Forelimb muscle (tissue), 1 donor: Measurements from ENCODE around the gene APBB1. TPM values are rescaled to one million over a fixed set of nuclear protein-coding genes. Genes with fewer than 3 reads are reported as not detected.
"Not testable (repeated sequence)": the region's sequence is repeated elsewhere in the genome, so short reads cannot be mapped to it uniquely, and the experiment has no call there.

ENCODE experiments used
- DNase-seq: peaks from one replicate; pipeline ENCODE4 v3.0.0-alpha.2; 2013; ENCODE audit warnings: low read depth
- polyA plus RNA-seq: library from polyadenylated mRNA; unstranded; fragments of 120-200 nt; gene quantifications from one replicate; pipeline ENCODE4 v1.2.1, GENCODE V29; 2013; ENCODE audit not compliant: insufficient read length

Gene APBB1
- polyA plus RNA-seq, 1 donor: 29.1 TPM

DNA sequence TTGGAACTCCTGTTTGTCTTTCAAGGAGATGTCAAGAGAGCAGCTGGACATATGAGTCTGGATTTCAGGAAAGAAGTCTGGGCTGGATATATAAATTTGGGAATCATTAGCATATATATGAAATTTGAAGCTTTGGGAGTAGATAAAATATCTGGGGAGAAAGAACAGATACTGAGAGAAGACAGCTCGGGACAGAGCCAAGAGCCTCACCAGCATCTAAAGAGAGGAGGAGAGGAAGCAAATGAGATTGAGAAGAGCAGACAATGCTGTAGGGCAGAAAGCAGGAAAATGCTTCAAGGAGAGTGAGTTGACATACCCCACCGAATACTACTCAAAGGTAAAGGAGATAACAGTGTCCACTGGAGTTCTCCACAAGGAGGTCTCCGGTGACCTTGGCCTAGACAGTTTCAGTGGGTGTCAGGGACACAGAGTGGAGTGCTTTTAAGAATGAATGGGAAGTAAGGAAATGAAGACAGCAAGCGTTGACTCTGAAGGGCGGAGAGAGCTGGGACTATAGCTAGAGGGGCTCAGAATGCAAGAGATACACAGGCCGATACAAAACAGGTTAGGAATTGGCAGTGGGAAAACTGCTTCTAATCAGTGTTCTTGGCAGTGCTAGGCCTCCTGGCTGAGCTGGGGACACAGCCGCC is 862 bp downstream of the APBB1 start:
- DNase-seq: no peak

DNA sequence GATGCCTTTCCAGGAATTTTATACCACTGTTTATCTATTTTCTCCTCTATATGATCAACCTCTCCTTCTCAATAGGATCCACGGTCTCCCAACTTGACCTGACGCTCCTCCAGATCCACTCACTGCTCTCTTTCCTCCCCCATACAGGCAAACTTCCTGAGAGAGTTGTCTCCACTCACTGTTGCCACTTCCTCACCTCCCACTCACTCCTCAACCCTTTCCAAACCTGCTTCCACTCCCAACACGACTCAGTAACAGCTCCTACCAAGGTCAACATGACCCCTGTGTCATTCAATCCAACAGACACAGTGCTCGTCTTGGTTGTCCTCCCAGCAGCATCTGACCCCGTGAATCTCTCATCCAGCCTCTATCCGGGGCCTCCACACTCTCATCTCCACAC is 3.1 kb downstream of the APBB1 start:
- no peak for DNase-seq

DNA sequence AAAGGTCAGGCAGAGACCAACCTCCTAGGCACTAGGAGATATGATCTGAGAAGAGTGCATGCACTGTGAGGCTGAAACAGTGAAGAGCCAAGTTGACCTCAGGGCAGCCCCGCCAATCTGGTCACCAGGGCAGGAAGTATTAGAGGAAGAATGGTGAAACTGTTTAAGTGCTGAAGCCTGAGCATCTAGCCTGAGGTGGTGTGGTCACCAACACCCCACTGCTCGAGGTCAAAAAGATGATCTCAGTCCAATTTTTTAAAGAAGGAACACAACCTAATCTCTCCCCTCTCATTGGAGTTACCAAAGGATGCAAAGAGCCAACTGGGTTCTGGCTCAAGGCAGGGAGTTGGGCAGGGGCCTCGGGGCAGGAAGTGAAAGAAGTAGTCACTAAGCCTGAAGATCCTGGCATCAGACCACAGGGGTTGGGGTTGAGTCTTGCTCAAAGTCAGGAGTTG is 4.0 kb downstream of the APBB1 start:
- no peak for DNase-seq

DNA sequence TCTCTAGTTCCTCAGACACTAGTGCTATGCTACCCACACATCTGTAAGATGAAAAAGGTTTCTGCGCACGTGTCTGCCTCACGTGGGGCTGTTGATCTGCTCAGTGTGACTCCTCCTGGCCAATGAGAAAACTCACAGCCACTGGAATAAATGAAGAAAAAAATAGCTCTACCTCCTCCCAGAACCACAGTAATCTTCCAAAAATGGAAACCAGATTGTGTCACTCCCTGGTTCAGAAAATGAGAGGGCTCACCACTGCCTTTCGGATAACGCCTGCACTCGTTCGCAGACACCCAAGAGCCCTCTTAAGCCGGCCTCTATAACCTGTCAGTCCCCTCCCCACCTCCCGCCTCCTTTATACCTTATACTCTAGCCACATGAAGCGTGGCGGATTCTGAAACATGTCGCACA is 5.1 kb downstream of the APBB1 start:
- DNase-seq: no peak

DNA sequence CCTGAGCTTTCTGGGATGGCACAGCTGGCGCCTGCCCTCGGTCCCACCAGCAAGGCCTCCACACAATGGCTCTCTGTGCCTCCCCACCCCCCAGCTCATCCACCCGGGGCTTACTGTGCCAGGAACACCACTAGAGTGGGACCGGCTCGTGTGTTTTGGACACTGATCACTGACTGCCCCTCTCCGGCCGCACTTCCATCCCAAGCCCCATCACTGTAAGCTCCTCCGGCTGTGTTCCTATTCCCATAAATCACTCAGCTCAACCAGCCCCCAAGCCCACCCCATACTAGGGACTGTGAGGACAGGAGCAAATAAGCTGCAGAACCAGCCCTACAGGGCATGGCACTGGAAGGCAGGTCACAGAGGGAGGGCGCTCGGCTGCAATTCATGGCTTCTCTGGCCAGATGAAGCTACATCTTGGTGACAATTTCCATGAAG is 7.3 kb downstream of the APBB1 start:
- DNase-seq: no peak

DNA sequence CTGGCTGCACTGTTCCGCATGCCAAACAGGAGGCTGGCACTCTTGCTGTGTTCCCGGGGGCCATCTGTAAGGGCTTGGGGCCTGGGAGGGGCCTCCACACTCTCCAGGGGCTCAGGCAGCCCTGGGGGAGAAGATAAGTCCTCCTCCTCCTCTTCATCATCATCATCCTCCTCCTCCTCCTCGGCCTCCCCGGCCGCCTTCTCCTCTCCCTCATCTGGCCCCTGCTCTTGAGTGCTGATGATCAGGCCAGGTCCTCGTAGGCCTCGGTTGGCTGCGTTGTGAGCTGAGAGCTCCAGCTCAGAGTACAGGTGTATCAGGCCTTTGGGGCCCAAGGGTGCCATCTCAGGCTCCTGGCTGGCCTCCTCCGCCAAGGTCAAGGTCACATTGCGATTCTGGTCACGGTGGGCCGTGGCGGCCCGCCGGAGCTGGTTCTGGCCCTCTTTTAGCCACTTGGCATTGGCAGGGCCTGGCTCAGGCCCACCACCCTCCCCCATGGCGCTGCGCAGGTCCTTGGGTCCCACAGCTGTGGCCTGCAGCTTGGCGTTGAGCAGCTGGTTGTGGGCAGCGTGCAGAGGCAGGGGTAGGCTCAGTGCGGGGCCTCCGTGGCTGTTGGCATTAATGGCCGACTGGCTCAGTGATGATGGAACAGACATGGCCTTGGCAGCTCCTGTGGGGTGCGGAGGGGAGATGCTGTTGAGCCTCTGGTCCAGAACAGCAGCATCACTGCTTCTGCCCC is 8.0 kb downstream of the APBB1 start:
- DNase-seq: no peak

DNA sequence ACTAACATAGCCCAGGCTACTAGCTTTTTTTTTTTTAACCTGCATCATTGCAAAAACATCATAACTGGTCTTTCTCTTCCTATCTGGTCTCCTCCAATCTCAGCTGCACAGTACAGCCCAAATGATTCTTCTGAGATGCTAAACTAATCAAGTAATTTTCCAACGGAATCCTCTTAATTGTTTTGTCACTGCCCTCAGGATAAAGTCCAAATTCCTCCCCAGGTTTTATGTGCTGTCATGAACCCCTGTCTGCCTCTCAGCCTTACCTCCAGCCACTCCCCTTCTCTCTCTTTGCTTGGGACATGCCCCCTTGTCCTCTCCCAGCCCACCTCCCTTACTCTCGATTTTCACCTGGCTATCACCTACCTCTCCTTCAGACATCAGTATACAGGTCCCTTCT is 12.5 kb downstream of the APBB1 start:
- no peak for DNase-seq

DNA sequence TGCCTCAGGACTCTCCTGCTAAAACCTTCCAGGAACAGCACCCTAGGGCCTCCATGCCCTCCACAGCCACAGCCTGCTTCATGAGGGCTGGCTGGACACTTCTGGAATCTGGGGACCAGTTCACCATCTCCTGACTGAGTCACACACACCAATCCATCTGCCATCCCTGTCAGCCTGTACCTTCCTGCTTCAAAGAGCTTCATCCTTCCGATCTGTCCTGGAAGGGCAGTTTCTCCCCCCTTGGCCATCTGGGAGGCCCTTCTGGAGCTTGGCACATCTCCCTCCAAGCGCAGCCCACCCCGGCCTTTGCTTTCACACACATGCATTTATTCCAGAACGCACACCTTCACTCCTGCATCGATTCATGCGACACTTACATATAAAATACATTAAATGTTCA is 13.0 kb downstream of the APBB1 start:
- no peak for DNase-seq

DNA sequence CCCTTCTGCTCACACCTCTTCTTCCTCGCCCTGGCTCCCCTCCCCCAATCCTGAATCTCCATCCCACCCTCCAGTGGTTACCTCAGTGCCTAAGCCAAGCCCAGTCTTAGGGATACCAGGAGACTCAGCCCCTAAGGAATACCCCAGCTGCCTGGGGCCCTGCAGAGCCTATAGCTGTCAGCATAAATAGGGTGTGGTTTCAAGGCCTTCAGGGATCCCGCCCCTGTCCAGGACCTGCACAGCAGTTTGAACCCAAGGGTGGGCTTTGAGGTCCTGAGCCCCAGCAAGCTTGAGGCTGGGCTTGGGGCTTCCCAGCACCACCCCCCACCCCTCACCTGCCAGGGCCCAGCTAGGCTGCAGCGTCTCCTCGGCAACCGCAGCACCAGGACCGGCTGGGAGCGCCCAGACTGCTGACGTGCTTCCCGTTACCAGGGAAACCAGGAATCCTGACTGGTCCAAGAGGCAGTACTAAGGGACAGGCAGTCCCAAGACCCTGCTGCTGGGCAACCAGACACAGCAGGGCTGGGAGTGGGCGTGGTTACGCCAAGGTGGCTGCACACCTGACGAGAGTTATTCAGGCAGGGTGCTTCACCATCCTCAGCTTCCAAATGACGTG is 13.7 kb downstream of the APBB1 start:
- DNase-seq: no peak

DNA sequence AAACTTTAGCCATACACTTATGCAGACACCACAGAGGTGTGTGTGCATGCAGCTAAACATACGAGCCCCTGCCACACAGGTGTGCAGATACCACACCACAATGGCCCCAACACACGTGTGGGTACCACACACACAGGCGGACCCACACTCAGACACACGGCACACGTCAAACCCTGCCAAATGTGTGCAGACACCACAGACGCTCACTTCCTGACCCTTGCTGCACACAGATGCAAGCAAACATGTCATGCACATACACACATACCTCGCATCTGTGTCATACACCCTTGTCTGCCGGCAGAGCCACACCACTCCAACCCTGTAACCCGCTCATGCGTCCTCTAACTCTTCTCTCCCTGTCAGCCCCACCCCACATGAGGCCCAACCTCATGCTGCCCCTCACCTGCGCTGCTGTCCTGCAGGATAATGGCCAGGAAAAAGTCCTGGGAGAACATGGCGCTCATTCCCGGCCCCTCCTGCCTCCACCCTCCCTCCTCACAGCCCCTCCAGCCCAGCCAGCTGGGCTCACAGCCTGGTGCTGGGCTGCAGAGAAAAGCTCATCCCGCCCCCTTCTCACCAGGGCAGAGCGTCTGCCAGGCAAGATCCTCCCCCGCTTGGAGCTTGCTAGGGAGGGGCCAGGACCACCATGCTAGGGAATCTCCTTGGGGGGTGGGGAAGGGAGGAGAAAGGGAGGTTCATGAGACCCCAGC is 14.4 kb downstream of the APBB1 start:
- DNase-seq: no peak

DNA sequence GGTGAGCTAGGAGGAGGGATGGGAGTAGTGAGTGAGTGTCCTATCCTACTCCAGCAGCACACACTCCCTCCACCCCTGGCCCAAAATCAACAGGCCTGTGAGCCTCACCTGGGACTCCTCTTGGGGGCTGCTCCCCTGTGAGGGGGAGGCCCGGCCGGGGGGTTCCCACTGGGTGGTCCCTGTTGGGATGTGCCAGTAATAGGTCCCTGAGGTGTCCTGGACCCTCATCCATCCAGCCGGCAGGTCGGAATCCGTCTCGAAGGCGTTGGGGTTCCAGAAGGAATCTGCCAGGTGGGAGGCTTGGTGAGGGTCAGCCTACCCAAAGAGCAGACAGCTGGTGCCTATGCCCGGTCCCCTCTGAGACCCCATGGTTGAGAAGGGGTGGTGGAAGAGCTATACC is 15.4 kb downstream of the APBB1 start:
- no peak for DNase-seq

DNA sequence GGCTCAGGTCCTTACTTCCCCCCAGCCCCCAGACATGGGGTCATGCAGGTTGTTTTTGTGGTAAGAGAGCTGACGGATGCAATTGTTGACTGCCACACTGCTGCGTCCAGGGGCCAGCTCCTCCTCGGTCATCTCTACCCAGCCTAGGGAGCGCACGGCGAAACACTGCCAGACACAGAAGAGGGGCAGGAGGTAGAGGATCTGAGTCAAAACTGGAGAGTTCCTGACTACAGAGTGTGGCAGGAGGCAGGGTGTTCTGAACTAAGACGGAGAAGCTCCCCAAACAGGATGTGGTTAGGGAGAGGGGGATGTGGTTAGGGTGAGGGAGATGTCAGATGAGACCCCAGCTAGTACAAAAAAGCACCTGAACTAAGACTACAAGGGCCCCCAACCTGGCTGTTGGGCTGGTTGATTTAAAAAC is 16.3 kb downstream of the APBB1 start:
- no peak for DNase-seq

DNA sequence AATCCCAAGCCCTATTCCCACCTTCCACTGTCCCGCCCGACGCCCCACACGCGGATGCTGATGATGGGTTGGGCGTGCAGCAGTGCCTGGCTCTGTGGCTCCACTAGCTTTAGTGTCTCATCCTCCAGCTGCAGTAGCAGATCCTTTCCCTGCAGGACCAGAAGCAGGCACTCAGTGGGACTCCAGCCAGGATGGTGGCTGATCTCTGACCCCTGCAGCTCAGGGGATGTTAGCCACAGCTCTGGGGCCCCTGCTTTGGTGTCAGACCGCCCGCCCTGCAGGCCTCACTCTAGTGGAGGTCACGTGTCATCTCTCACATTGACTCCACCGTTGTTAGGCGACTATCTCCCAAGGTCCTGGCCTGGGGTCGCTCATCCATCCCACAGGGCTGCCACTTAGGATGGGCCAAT is 16.8 kb downstream of the APBB1 start:
- no peak for DNase-seq

DNA sequence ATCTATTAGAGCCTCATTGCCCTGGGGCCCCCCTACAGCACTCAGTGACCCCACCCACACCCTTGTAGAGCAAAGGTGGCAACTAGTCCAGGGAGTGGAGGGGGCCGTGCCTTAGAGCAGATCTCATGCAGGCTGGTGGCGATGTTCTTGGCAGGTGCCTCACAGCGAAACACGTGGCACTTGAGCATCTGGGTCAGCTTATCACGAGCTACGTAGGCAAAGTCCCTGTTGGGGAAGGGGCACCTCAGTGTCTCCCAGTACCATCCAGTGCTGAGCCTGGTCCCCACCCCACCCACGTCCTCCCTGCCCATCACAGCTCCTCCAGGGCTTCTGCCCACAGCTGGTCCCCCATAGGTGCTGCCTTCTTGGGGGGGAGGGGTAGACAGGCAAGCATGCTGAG is 17.4 kb downstream of the APBB1 start:
- no peak for DNase-seq

DNA sequence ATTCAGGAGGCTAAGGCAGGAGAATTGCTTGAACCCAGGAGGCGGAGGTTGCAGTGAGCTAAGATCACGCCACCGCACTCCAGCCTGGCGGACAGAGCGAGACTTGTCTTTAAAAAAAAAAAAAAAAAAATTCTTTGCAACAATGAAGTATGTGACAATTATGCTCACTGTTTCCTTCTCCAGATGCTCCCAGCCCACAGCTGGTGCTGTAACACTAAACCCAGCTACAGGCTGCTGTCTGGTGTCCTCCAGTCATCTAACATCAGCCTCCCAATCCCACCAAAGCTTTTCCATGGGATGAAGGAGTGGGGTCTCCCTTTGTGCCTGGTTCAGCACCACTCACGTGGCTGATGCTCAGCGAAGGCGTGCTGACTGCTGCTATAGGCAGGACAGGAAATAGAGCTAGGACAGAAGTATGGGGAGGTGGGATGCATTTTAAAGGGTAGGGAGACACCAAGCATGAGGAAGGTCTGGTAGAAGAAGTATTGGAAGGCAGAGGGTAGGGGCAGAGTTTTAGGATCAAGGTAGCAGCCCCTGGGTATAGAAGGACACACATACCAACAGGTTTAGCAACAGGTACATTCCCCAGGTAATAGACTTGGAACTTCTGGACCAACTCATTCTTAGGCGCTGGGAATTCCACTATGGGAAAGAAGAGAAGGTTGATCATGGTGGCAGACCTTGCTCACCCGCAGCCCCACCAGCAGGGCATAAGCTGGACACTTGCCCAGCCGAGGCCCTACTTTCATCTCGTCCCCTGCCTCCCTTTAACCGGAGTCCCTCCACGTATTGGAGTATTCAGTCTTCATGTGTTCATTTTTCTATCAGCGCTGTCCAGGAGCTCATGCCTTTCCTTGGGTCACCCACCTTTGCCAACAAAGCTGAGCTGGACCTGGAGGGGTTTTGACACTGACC is 18.2 kb downstream of the APBB1 start:
- no peak for DNase-seq

DNA sequence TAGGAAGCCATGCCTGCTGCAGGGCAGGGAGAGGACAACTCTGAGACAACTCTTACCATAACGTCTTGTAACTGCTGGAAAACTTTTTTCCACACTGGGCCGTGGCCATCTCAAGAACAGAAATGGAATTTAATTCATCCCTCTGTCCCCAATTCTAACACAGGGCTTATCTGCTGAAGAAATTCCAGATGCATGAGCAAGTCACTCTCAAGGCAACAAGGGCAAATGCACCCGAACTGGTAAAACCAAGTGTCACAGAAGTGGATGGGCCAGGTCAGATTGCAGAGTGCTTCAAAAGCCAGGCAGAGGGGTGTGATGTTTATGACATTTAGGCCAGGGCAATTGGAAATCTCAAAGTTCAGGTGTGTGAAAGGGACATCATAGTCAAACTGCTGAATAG is 21.3 kb downstream of the APBB1 start:
- no peak for DNase-seq

DNA sequence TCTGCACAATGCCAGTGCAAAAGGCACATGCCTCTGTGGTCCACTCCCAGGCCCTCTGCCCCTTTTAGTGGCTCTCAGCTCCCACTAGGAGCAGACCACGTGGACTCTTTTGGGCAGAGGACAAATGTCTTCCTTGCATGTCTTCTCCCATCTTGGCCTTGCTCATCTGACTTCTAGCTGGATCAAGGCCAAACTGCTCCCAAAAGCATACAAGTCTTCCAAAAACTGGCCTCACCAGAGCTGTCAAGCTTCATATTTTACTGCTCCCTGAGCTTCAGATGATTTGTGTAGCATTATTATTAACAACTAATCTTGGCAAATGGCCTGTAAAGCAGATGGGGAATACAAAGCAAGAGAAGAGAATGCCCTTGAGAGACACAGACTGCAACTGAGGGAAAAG is 21.7 kb downstream of the APBB1 start:
- no peak for DNase-seq

DNA sequence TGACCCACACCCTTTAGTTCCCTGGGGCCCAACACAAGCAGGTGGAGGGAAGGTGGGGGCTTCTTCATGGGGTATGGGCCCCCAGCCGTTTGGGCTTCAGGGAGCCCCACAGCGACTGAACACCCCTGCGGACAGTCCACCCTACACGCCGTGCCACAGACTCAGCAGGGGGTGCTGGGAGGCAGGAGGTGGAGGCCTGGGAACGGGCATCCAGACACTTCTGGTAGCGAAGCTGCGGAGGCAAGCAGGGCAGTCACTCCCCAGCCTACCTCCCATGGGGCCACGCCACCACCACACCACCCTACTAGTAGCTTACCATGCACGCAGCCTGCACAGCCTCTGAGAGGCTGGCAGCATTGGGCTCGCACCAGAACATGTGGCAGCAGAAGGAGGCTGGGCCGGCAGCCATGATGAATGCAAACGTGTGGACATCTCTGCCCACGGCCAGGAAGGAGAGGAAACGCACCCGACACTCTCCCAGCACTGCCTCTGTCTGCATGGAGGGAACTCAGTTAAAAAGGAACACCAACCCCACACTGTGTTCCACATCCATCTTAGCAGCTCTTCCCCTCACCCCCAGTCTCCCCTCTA is 23.3 kb downstream of the APBB1 start:
- DNase-seq: no peak

DNA sequence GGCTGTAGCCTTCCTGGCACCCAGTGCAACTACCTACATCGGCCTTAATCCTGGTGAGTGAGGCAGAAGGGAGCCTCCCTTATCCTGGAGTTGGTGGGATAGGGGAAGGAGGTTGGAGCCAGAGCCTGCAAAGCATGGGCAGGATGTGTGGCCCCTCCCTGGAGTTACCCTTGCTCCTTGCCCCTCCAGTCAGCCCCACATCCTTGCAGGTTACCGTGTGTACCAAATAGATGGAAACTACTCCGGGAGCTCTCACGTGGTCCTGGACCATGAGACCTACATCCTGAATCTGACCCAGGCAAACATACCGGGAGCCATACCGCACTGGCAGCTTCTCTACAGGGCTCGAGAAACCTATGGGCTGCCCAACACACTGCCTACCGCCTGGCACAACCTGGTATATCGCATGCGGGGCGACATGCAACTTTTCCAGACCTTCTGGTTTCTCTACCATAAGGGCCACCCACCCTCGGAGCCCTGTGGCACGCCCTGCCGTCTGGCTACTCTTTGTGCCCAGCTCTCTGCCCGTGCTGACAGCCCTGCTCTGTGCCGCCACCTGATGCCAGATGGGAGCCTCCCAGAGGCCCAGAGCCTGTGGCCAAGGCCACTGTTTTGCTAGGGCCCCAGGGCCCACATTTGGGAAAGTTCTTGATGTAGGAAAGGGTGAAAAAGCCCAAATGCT is 24.8 kb downstream of the APBB1 start:
- DNase-seq: no peak

DNA sequence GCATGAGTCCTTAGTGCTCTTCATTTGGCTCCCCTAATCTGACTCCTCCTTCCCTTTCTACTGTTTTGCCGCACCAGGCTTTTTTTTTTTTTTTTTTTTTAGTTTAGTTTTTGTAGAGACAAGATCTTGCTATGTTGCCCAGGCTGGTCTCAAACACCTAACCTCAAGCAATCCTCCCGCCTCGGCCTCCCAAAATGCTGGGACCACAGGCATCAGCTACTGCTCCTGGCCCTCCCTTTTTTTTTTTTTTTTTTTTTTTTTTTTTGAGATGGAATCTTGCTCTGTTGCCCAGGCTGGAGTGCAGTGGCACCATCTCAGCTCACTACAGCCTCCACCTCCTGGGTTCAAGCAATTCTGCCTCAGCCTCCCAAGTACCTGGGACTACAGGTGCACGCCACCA is 26.6 kb downstream of the APBB1 start:
- not testable (repeated sequence) for DNase-seq
